ENCODE results near the gene SEZ6L.

Gene SEZ6L

GRCh38 chr22:26174280-26174679, 5.0 kb downstream of the SEZ6L start:
- Histone ChIP-seq H3K36me3 (no peaks in the 10 kb centered on the region), H3K9me3 (no peaks in the 10 kb centered on the region), H3K4me1 (ENCODE audit: control insufficient read depth in 1 of 2, insufficient read depth in 1 of 2, low read depth in 1 of 2, low read length in 1 of 2) (peaks cover 0 to 4% of the 10 kb centered on the region in 2 experiments), H3K4me3 (ENCODE audit: low read depth in 1 of 2, low read length in 1 of 2) (no peak overlapping the region), H3K27me3 (peaks cover 66% of the 10 kb centered on the region), H3K27ac (no peak overlapping the region)
- TF ChIP-seq CTCF (IDR thresholded peaks at IDR 0.05): no peak

- no peaks in the 10 kb centered on the region for H3K36me3 ChIP-seq
- no peak overlapping the region for H3K4me3 ChIP-seq (ENCODE audit: low read depth in 1 of 2, low read length in 1 of 2)
- peaks cover 34% of the 10 kb centered on the region for H3K27me3 ChIP-seq
- no peaks in the 10 kb centered on the region for H3K4me1 ChIP-seq (ENCODE audit: control insufficient read depth in 1 of 2, insufficient read depth in 1 of 2, low read depth in 1 of 2, low read length in 1 of 2)
- H3K27ac ChIP-seq: no peak overlapping the region
- no peaks in the 10 kb centered on the region for H3K9me3 ChIP-seq
- TF ChIP-seq CTCF (IDR thresholded peaks at IDR 0.05): no peak
Measured at GRCh38 chr22:26182723-26183122, 13.5 kb downstream of the SEZ6L start.

DNA sequence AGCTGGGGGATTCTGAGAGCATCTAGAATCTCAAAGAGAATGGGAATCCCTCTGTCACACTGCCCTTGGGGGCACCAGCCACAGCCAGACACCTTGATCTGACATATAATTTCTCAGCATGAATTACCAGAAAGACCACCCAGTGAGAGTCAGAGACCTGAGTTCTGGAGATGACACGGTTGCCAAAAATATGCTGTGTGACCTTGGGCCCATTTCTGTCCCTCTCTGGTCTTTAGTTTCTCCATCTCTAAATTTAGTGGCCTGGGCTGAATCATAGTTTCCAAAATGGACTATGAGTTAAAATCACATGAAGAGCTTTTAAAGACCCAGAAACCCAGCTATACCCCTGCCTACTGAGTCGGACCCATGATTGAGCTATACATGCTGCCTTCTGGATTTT, 15.9 kb downstream of the SEZ6L start:
- no peaks in the 10 kb centered on the region for H3K4me1 ChIP-seq (ENCODE audit: control insufficient read depth in 1 of 2, insufficient read depth in 1 of 2, low read depth in 1 of 2, low read length in 1 of 2)
- TF ChIP-seq CTCF (IDR thresholded peaks at IDR 0.05): no peak
- no peak overlapping the region for H3K4me3 ChIP-seq (ENCODE audit: low read depth in 1 of 2, low read length in 1 of 2)
- no peaks in the 10 kb centered on the region for H3K9me3 ChIP-seq
- no peak overlapping the region for H3K27ac ChIP-seq
- H3K36me3 ChIP-seq: no peaks in the 10 kb centered on the region
- H3K27me3 ChIP-seq: peaks cover 23% of the 10 kb centered on the region

- Histone ChIP-seq H3K4me3 (ENCODE audit: low read depth in 1 of 2, low read length in 1 of 2) (no peak overlapping the region), H3K36me3 (no peaks in the 10 kb centered on the region), H3K27me3 (peaks cover 22% of the 10 kb centered on the region), H3K27ac (no peak overlapping the region), H3K4me1 (ENCODE audit: control insufficient read depth in 1 of 2, insufficient read depth in 1 of 2, low read depth in 1 of 2, low read length in 1 of 2) (no peaks in the 10 kb centered on the region), H3K9me3 (no peaks in the 10 kb centered on the region)
- no peak for TF ChIP-seq CTCF (IDR thresholded peaks at IDR 0.05)
Measured at GRCh38 chr22:26188341-26188740, 19.1 kb downstream of the SEZ6L start.

GRCh38 chr22:26194313-26194712, 25.1 kb downstream of the SEZ6L start:
- no peak overlapping the region for H3K27ac ChIP-seq
- H3K4me3 ChIP-seq (ENCODE audit: low read depth in 1 of 2, low read length in 1 of 2): no peak overlapping the region
- no peaks in the 10 kb centered on the region for H3K4me1 ChIP-seq (ENCODE audit: control insufficient read depth in 1 of 2, insufficient read depth in 1 of 2, low read depth in 1 of 2, low read length in 1 of 2)
- no peaks in the 10 kb centered on the region for H3K36me3 ChIP-seq
- no peak for TF ChIP-seq CTCF (IDR thresholded peaks at IDR 0.05)
- no peaks in the 10 kb centered on the region for H3K27me3 ChIP-seq
- H3K9me3 ChIP-seq: no peaks in the 10 kb centered on the region

DNA sequence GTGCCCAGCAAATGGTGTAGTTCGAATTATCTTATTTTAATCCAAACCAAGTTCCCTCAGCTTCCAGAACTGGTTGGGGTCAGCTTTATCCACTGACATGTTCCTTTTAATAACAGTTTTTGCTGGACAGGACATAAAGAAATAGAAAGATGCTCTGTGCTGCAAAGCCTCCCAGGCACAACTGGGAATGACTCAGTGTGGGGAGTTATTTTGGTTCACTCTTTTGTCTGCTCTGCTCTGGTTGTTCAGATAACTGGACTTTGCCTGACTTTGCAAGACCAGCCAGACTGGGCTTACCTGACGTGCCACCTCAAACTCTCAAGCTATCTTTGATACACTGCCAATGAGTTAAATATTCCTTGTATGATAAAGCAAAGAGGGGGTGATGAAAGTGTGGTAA, 25.6 kb downstream of the SEZ6L start:
- no peaks in the 10 kb centered on the region for H3K4me1 ChIP-seq (ENCODE audit: control insufficient read depth in 1 of 2, insufficient read depth in 1 of 2, low read depth in 1 of 2, low read length in 1 of 2)
- H3K9me3 ChIP-seq: no peaks in the 10 kb centered on the region
- TF ChIP-seq CTCF (IDR thresholded peaks at IDR 0.05): no peak
- no peaks in the 10 kb centered on the region for H3K27me3 ChIP-seq
- no peak overlapping the region for H3K27ac ChIP-seq
- no peak overlapping the region for H3K4me3 ChIP-seq (ENCODE audit: low read depth in 1 of 2, low read length in 1 of 2)
- no peaks in the 10 kb centered on the region for H3K36me3 ChIP-seq

Measured in neutrophil (primary cell).